Neural crest cell (in vitro differentiated cells): ENCODE data around the gene ZDHHC24. TPM values are rescaled to one million over a fixed set of nuclear protein-coding genes. Genes with fewer than 3 reads are reported as not detected.

Source experiments
- DNase-seq: peaks from one replicate; pipeline ENCODE4 v3.0.0; 2021; ENCODE audit warnings: low read depth, mixed read lengths, low spot score
- H3K27ac Mint-ChIP-seq: one replicate; pipeline ENCODE4 v1.8.0; 2021; ENCODE audit warnings: mild to moderate bottlenecking, mixed read lengths; ENCODE audit not compliant: unreplicated experiment
- H3K27me3 Mint-ChIP-seq: 2 replicates; pipeline ENCODE4 v1.8.0; 2021; ENCODE audit warnings: low read depth, mild to moderate bottlenecking, mixed read lengths
- H3K36me3 Mint-ChIP-seq: 2 replicates; pipeline ENCODE4 v1.8.0; 2021; ENCODE audit warnings: low read depth, mild to moderate bottlenecking, mixed read lengths
- H3K4me1 Mint-ChIP-seq: 2 replicates; pipeline ENCODE4 v1.8.0; 2021; ENCODE audit warnings: mixed read lengths
- H3K4me3 Mint-ChIP-seq: one replicate; pipeline ENCODE4 v1.8.0; 2021; ENCODE audit warnings: mild to moderate bottlenecking, mixed read lengths
- H3K9me3 Mint-ChIP-seq: 2 replicates; pipeline ENCODE4 v1.8.0; 2021; ENCODE audit warnings: mixed read lengths
- total RNA-seq: library from RNA; stranded (reverse); gene quantifications from 2 replicates; pipeline ENCODE4 v1.2.1, GENCODE V29; 2021
- TF ChIP-seq, protein P1 (sequence below): fragments of 200-600 bp; sonication (generic); conservative IDR thresholded peaks from 2 replicates; pipeline ENCODE4 v1.5.0; 2021; ENCODE audit warnings: antibody characterized with exemption, mild to moderate bottlenecking

Gene ZDHHC24
- total RNA-seq, 1 donor from 2014 or later: 7.7 TPM

DNA sequence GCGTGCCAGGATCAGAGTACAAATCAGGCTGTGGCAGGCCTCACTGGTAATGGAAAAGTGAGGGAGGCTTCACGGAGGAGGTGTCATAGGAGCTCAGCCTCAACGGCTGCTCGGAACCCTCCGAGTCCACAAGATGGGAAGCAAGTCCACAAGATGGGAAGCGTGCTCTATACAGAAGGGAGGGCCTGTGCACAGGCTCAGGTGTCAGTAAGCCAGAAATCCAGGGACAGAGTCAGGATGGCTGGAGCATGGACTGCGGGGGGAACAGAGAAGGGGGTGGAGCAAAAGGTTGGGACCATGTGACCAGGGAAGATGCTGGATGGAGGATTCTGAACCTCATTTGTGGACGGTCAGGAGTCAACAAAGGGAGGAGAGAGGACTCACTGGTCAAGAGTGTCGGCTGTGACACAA is 69.0 kb downstream of the ZDHHC24 start:
- Mint-ChIP-seq H3K36me3 (no peaks in the 10 kb centered on the region), H3K27me3 (no peaks in the 10 kb centered on the region), H3K4me1 (peaks cover 24% of the 10 kb centered on the region), H3K9me3 (no peaks in the 10 kb centered on the region), H3K27ac (no peak overlapping the region), H3K4me3 (peak overlapping the region; percentile 96)
- TF ChIP-seq, protein P1, sequence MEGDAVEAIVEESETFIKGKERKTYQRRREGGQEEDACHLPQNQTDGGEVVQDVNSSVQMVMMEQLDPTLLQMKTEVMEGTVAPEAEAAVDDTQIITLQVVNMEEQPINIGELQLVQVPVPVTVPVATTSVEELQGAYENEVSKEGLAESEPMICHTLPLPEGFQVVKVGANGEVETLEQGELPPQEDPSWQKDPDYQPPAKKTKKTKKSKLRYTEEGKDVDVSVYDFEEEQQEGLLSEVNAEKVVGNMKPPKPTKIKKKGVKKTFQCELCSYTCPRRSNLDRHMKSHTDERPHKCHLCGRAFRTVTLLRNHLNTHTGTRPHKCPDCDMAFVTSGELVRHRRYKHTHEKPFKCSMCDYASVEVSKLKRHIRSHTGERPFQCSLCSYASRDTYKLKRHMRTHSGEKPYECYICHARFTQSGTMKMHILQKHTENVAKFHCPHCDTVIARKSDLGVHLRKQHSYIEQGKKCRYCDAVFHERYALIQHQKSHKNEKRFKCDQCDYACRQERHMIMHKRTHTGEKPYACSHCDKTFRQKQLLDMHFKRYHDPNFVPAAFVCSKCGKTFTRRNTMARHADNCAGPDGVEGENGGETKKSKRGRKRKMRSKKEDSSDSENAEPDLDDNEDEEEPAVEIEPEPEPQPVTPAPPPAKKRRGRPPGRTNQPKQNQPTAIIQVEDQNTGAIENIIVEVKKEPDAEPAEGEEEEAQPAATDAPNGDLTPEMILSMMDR: no peak
- DNase-seq: no peak

DNA sequence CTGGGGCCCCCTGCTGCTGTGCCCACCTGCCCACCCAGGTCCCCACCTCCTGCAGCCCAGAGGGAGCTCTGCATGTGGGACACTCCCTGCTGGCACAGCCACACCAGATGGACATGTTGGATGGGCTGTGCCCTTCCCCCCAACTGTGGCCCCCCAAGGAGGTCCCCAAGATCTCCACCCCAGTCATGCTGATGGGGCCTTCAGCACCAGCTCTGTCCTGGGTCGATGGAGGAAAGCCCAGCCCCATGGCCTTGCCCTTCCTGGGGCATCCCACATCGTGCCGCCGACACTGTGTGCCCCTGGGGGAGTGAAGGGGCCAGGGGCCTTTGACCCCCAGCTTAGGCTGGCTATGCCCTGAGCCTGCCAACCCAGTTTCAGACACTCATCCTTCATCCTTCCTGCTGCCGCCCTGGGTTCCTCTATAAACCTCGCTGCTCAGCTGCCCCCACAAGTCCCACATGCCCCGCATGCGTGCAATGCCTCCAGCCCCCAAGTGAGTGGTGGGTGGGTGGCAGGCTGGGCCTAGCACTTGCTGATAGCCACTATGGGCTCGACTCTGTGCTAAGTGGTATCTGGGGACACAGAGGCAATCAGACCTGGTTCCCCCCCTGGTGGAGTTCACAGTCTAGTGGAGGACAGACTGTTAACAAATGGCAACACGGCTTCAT is 69.5 kb downstream of the ZDHHC24 start:
- TF ChIP-seq, protein P1: no peak
- no peak for DNase-seq
- Mint-ChIP-seq H3K27ac (no peak overlapping the region), H3K27me3 (no peaks in the 10 kb centered on the region), H3K4me1 (peaks cover 24% of the 10 kb centered on the region), H3K36me3 (no peaks in the 10 kb centered on the region), H3K4me3 (peak overlapping the region; percentile 96), H3K9me3 (no peaks in the 10 kb centered on the region)

DNA sequence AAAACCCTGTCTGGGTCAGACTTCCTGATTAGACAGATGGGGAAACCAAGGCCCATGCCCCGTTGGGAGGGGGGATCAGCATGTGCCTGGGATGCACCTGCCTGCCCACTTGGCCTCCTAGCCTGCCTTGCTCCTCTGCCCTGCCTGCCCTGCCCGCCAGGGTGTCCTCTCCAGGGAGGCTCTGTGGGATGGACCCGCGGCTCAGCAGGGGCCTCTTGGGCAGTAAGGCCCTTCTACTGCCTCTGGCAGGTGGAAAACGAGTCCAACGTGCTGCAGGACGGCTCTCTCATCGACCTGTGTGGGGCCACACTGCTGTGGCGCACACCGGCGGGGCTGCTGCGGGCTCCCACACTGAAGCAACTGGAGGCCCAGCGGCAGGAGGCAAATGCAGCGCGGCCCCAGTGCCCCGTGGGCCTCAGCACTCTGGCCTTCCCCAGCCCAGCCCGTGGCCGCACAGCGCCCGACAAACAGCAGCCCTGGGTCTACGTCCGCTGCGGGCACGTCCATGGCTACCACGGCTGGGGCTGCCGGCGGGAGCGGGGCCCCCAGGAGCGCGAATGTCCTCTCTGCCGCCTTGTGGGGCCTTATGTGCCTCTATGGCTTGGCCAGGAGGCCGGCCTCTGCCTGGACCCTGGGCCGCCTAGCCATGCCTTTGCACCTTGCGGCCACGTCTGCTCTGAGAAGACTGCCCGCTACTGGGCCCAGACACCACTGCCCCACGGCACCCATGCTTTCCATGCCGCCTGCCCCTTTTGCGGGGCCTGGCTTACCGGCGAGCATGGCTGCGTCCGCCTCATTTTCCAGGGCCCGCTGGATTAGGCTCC is 70.3 kb downstream of the ZDHHC24 start:
- DNase-seq: no peak
- TF ChIP-seq, protein P1: no peak
- Mint-ChIP-seq H3K36me3 (no peaks in the 10 kb centered on the region), H3K9me3 (no peaks in the 10 kb centered on the region), H3K27me3 (no peaks in the 10 kb centered on the region), H3K4me3 (no peak overlapping the region), H3K4me1 (peaks cover 23% of the 10 kb centered on the region), H3K27ac (no peak overlapping the region)

DNA sequence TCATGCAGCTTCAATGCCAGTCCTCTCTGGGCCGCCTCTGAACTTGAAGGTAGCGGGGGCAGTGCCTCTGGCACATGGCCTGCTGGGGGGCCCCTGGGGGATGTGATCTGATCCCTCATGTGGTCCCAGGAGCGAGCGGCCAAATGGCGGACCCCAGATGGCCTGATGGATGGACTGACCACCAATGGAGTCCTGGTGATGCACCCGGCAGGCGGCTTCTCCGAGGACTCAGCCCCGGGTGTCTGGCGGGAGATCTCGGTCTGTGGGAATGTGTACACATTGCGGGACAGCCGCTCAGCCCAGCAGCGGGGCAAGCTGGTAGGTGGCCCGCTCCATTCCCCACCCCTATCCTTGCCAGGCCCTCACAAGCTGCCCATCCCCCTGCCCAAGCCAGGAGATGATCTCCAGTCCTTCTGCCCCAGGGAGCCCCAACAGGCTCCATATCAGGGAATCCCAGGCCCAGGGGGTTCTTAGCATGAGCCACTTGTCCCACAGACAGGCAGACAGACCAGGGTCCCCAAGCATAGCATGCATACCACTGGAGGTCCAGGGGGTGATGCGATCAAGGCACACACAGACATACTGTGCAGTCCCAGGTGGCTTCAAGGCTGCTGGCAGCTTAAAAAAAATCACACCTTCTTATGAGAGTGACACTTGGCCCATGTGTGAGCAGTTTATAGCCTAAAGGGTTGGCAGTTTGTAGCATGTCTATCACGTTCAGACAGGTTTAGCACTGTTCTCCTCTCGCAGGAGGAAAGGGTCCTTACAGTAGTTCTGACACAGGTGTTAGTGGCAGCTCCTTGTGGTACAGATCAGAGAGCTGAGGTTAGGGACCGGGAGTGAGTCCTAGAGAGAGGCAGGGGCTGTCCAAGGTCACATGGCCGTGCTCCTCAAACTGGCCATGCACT is 72.0 kb downstream of the ZDHHC24 start:
- Mint-ChIP-seq H3K27me3 (no peaks in the 10 kb centered on the region), H3K9me3 (no peaks in the 10 kb centered on the region), H3K36me3 (peaks cover 3% of the 10 kb centered on the region), H3K4me3 (no peak overlapping the region), H3K27ac (no peak overlapping the region), H3K4me1 (peaks cover 23% of the 10 kb centered on the region)
- TF ChIP-seq, protein P1: no peak
- DNase-seq: no peak

DNA sequence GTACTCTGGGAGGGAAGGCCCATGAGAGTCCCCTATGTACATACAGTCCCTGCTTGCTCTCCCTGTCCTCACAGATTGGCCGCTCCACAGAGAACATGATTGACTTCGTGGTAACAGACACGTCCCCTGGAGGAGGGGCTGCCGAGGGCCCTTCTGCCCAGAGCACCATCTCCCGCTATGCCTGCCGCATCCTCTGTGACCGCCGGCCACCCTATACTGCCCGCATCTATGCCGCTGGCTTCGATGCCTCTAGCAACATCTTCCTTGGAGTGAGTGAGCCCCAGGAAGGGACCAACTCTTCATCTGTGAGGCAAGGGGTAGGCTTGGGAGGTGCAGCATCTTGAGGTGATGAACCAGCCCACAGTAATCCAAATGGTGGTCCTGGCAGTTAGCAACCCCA is 72.7 kb downstream of the ZDHHC24 start:
- no peaks in the 10 kb centered on the region for H3K9me3 Mint-ChIP-seq
- no peak overlapping the region for H3K4me3 Mint-ChIP-seq
- TF ChIP-seq, protein P1: no peak
- no peak for DNase-seq
- H3K27me3 Mint-ChIP-seq: no peaks in the 10 kb centered on the region
- H3K4me1 Mint-ChIP-seq: peaks cover 24% of the 10 kb centered on the region
- H3K36me3 Mint-ChIP-seq: peaks cover 3% of the 10 kb centered on the region
- H3K27ac Mint-ChIP-seq: no peak overlapping the region
